PFSK-1 (cell line): ENCODE data around the gene EIF4E2.

Experiments
- REST ChIP-seq, 2 experiments: IDR thresholded peaks; 2 replicates each; pipeline versions ENCODE4 v1.6.1 to v1.8.0; 2011 to 2012; ENCODE audit warnings: low read depth in 2 of 2, low read length in 2 of 2, control low read depth in 1 of 2, inconsistent platforms in 1 of 2, mild to moderate bottlenecking in 1 of 2, moderate library complexity in 1 of 2; ENCODE audit not compliant: insufficient read depth in 1 of 2
- SIN3A ChIP-seq: IDR thresholded peaks from 2 replicates; pipeline ENCODE4 v1.6.1; 2012; ENCODE audit warnings: mild to moderate bottlenecking, low read length, moderate library complexity, borderline replicate concordance; ENCODE audit not compliant: insufficient read depth

GRCh38 chr2:232521098-232521497 lies 29.4 kb upstream of the EIF4E2 start:
- TF ChIP-seq REST (IDR thresholded peaks at IDR 0.05; ENCODE audit: insufficient read depth in 1 of 2, low read depth in 2 of 2, low read length in 2 of 2) (no peak), SIN3A (no peak)
